HL-60 (cell line): ENCODE data around the gene P4HA2.

Experiments used
- DNase-seq, 2 experiments: peaks; one replicate each; pipeline ENCODE4 v3.0.0-alpha.2; 2010 to 2020; ENCODE audit warnings: low read depth in 1 of 2, low spot score in 1 of 2
- H3K27ac ChIP-seq: fragments of 250-450 bp; sonication (Bioruptor Pico); replicated peaks from 2 replicates; pipeline ENCODE4 v1.5.1; 2020; ENCODE audit warnings: mild to moderate bottlenecking, moderate library complexity
- H3K27me3 ChIP-seq: fragments of 250-450 bp; sonication (Bioruptor Pico); 2 replicates; pipeline ENCODE4 v1.5.1; 2021; ENCODE audit warnings: mild to moderate bottlenecking, moderate library complexity; ENCODE audit not compliant: insufficient read depth, poor library complexity, severe bottlenecking
- H3K4me3 ChIP-seq: replicated peaks from 2 replicates; pipeline ENCODE4 v1.5.1; 2011; ENCODE audit warnings: mild to moderate bottlenecking, control low read depth, low read length; ENCODE audit not compliant: insufficient read depth
- CTCF ChIP-seq: IDR thresholded peaks from one replicate; pipeline ENCODE4 v1.5.1; 2011; ENCODE audit warnings: low read length, control low read depth, inconsistent platforms; ENCODE audit not compliant: insufficient read depth
- GABPA ChIP-seq: IDR thresholded peaks from 2 replicates; pipeline ENCODE4 v1.6.1; 2012; ENCODE audit warnings: low read depth
- POLR2AphosphoS5 ChIP-seq: IDR thresholded peaks from 2 replicates; pipeline ENCODE4 v1.6.1; 2012; ENCODE audit warnings: low read depth
- REST ChIP-seq: IDR thresholded peaks from 2 replicates; pipeline ENCODE4 v1.6.1; 2012; ENCODE audit warnings: low read depth; ENCODE audit not compliant: insufficient replicate concordance
- SPI1 ChIP-seq: IDR thresholded peaks from 2 replicates; pipeline ENCODE4 v1.6.1; 2012; ENCODE audit warnings: low read depth, mild to moderate bottlenecking, borderline replicate concordance

The P4HA2 gene

GRCh38 chr5:132233811-132234683 lies 6.4 kb upstream of the P4HA2 start:
- Histone ChIP-seq H3K27ac (no peak overlapping the region), H3K27me3 (no peaks in the 10 kb centered on the region), H3K4me3 (no peak overlapping the region)
- no peak for DNase-seq
- TF ChIP-seq GABPA: no peak
- TF ChIP-seq SPI1: no peak
- TF ChIP-seq CTCF: no peak
- no peak for TF ChIP-seq REST
- no peak for TF ChIP-seq POLR2AphosphoS5

GRCh38 chr5:132233081-132233480 lies 5.4 kb upstream of the P4HA2 start:
- TF ChIP-seq REST (no peak), CTCF (no peak), GABPA (no peak), SPI1 (no peak), POLR2AphosphoS5 (no peak)
- no peaks in the 10 kb centered on the region for H3K27me3 ChIP-seq
- no peak overlapping the region for H3K27ac ChIP-seq
- DNase-seq: no peak
- no peak overlapping the region for H3K4me3 ChIP-seq

DNA sequence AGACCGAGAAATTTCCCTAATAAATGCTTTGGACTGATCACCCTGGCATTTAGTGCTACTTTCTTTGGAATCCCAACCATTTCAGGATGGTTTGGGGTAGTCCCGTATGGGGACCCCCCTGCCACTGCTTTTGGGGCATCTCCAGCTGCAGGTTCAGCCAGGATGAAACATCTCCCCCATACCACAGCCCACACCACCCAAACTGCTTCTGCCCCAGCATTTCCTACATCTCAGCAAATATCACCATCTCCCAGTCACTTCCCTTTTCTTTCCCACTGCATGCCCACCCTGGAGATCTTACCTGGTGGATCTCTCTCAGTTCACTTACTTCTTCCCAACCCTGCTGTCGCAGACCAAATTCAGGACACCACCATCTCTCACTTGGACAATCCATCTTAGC lies 4.8 kb upstream of the P4HA2 start:
- TF ChIP-seq SPI1 (peak; percentile 46), REST (no peak)
- H3K4me3 ChIP-seq: no peak overlapping the region
- no peak for DNase-seq
- H3K27me3 ChIP-seq: no peaks in the 10 kb centered on the region
- H3K27ac ChIP-seq: no peak overlapping the region
